HCT116 (cell line): Measurements from ENCODE around the gene CCDC86. TPM values are rescaled to one million over a fixed set of nuclear protein-coding genes. Genes with fewer than 3 reads are reported as not detected.

Source experiments
- ATAC-seq: fragments of 200-7000 bp; cut with Tn5 transposase; 2 replicates; pipeline ENCODE4 v1.9.1; 2020; ENCODE audit warnings: mild to moderate bottlenecking, moderate library complexity
- BruUV-seq: library from RNA; stranded (reverse); fragments of 400-500 nt; replicated peaks from 2 replicates; lab custom pipeline; 2021; lab: Mats Ljungman, UMichigan
- CTCF ChIA-PET: fragments of 300-600 bp; sonication (Branson Sonifier 250); formaldehyde crosslinking; loops from one replicate; lab custom pipeline; 2021; ENCODE audit warnings: antibody characterized with exemption; lab: Charles Lee
- POLR2A ChIA-PET: fragments of 300-600, 350-600 bp; sonication (Branson Sonifier 250); formaldehyde crosslinking; loops from one replicate; lab custom pipeline; 2021; ENCODE audit warnings: antibody characterized with exemption; lab: Charles Lee
- RAD21 ChIA-PET, 2 experiments: fragments of 300-600 bp; sonication (Branson Sonifier 250); formaldehyde crosslinking; loops; one replicate each; lab custom pipeline; 2023; ENCODE audit warnings: low total read pairs in 2 of 2; ENCODE audit not compliant: uncharacterized antibody in 2 of 2, unreplicated experiment in 2 of 2, low non-redundant PET in 1 of 2; lab: Charles Lee
- DNase-seq: peaks from one replicate; pipeline ENCODE4 v3.0.0-alpha.2; 2010; ENCODE audit warnings: low read depth, low spot score
- H2AFZ ChIP-seq: fragments of 200-600 bp; shearing (Covaris generic), sonication (generic); 2 replicates; pipeline ENCODE4 v1.6.1; 2017; ENCODE audit warnings: low read depth, mixed run types, mixed read lengths, antibody characterized with exemption, low read length; ENCODE audit not compliant: poor library complexity, severe bottlenecking
- H3K27ac ChIP-seq: 2 replicates; pipeline ENCODE4 v1.5.1; 2012; ENCODE audit warnings: low read depth, low read length
- H3K27me3 ChIP-seq: fragments of 200-600 bp; sonication (generic); 2 replicates; pipeline ENCODE4 v1.6.1; 2016; ENCODE audit warnings: mixed run types, low read length, mixed read lengths; ENCODE audit not compliant: insufficient read depth
- H3K36me3 ChIP-seq, 2 experiments: fragments of 200-500 bp in 1 of 2; fragments of 200-600 bp in 1 of 2; sonication (Bioruptor generic) in 1 of 2; sonication (generic) in 1 of 2; 2 replicates each; pipeline versions ENCODE4 v1.5.1 to v1.6.1; 2014 to 2016; ENCODE audit warnings: low read length in 2 of 2, inconsistent platforms in 1 of 2, mixed read lengths in 1 of 2, mixed run types in 1 of 2; ENCODE audit not compliant: insufficient read depth in 2 of 2, control insufficient read depth in 1 of 2
- H3K4me1 ChIP-seq, 2 experiments: fragments of 200-600 bp in 1 of 2; sonication (generic) in 1 of 2; 2 replicates each; pipeline versions ENCODE4 v1.5.1 to v1.6.1; 2012 to 2017; ENCODE audit warnings: low read length in 2 of 2, inconsistent platforms in 1 of 2, mild to moderate bottlenecking in 1 of 2, mixed read lengths in 1 of 2, mixed run types in 1 of 2, moderate library complexity in 1 of 2; ENCODE audit not compliant: insufficient read depth in 2 of 2, control insufficient read depth in 1 of 2
- H3K4me2 ChIP-seq: fragments of 200-600 bp; sonication (generic); 2 replicates; pipeline ENCODE4 v1.6.1; 2017; ENCODE audit warnings: mixed run types, low read length, mixed read lengths
- H3K4me3 ChIP-seq, 2 experiments: fragments of 200-600 bp in 1 of 2; sonication (generic) in 1 of 2; replicated peaks in 1 of 2; 2 replicates each; pipeline ENCODE4 v1.5.1; 2011 to 2016; ENCODE audit warnings: low read length in 2 of 2, control low read depth in 1 of 2, low read depth in 1 of 2, mild to moderate bottlenecking in 1 of 2, mixed read lengths in 1 of 2, mixed run types in 1 of 2
- H3K79me2 ChIP-seq: fragments of 200-600 bp; sonication (generic); 2 replicates; pipeline ENCODE4 v1.6.1; 2017; ENCODE audit warnings: mild to moderate bottlenecking, mixed run types, low read length, moderate library complexity, mixed read lengths; ENCODE audit not compliant: insufficient read depth
- H3K9ac ChIP-seq: fragments of 200-600 bp; sonication (generic); 2 replicates; pipeline ENCODE4 v1.6.1; 2016; ENCODE audit warnings: low read length, mixed read lengths
- H3K9me2 ChIP-seq: fragments of 200-600 bp; sonication (generic), shearing (Covaris generic); 2 replicates; pipeline ENCODE4 v1.6.1; 2017; ENCODE audit warnings: mixed run types, mild to moderate bottlenecking, moderate library complexity; ENCODE audit not compliant: insufficient read depth
- H3K9me3 ChIP-seq, 2 experiments: fragments of 200-500 bp in 1 of 2; fragments of 200-600 bp in 1 of 2; sonication (Bioruptor generic) in 1 of 2; sonication (generic) in 1 of 2; 2 replicates each; pipeline ENCODE4 v1.6.1; 2014 to 2017; ENCODE audit warnings: low read length in 2 of 2, mixed read lengths in 2 of 2, inconsistent platforms in 1 of 2, low read depth in 1 of 2, mild to moderate bottlenecking in 1 of 2, mixed run types in 1 of 2, moderate library complexity in 1 of 2; ENCODE audit not compliant: control insufficient read depth in 1 of 2, insufficient read depth in 1 of 2
- H4K20me1 ChIP-seq: fragments of 200-600 bp; sonication (generic), shearing (Covaris generic); 2 replicates; pipeline ENCODE4 v1.6.1; 2017; ENCODE audit warnings: mixed run types, mild to moderate bottlenecking, moderate library complexity; ENCODE audit not compliant: insufficient read depth
- CTCF ChIP-seq, 3 experiments: fragments of 200-600 bp in 1 of 3; sonication (generic) in 1 of 3; IDR thresholded peaks in 2 of 3; conservative IDR thresholded peaks in 1 of 3; 2 replicates each; pipeline ENCODE4 v1.5.1; 2012 to 2017; ENCODE audit warnings: low read depth in 2 of 3, low read length in 2 of 3, antibody characterized with exemption in 1 of 3, borderline replicate concordance in 1 of 3, control low read depth in 1 of 3, mild to moderate bottlenecking in 1 of 3, mixed read lengths in 1 of 3, mixed run types in 1 of 3, moderate library complexity in 1 of 3; ENCODE audit not compliant: insufficient read depth in 1 of 3
- ELF1 ChIP-seq: IDR thresholded peaks from 2 replicates; pipeline ENCODE4 v1.6.1; 2012; ENCODE audit warnings: low read depth, borderline replicate concordance
- EZH2 ChIP-seq: fragments of 200-600 bp; sonication (generic); IDR thresholded peaks from 2 replicates; pipeline ENCODE4 v1.6.1; 2017; ENCODE audit warnings: antibody characterized with exemption, mixed run types
- EZH2phosphoT487 ChIP-seq: fragments of 200-600 bp; IDR thresholded peaks from 2 replicates; pipeline ENCODE4 v1.6.1; 2018; ENCODE audit warnings: antibody characterized with exemption, borderline replicate concordance
- JUND ChIP-seq: IDR thresholded peaks from 2 replicates; pipeline ENCODE4 v1.6.1; 2012
- MAX ChIP-seq: IDR thresholded peaks from 2 replicates; pipeline ENCODE4 v1.6.1; 2012
- POLR2AphosphoS5 ChIP-seq: IDR thresholded peaks from 2 replicates; pipeline ENCODE4 v1.6.1; 2011; ENCODE audit warnings: mild to moderate bottlenecking, low read depth, low read length, moderate library complexity
- SIN3A ChIP-seq: IDR thresholded peaks from 2 replicates; pipeline ENCODE4 v1.6.1; 2012; ENCODE audit warnings: low read depth
- SRF ChIP-seq: IDR thresholded peaks from 2 replicates; pipeline ENCODE4 v1.6.1; 2012; ENCODE audit warnings: low read depth
- TCF7L2 ChIP-seq: IDR thresholded peaks from 2 replicates; pipeline ENCODE4 v1.7.0; 2011; ENCODE audit warnings: borderline replicate concordance, inconsistent platforms; ENCODE audit not compliant: insufficient read depth, insufficient read length; ENCODE audit errors: extremely low read depth
- YY1 ChIP-seq: IDR thresholded peaks from 2 replicates; pipeline ENCODE4 v1.6.1; 2011; ENCODE audit warnings: low read length, low read depth, moderate library complexity, mild to moderate bottlenecking; ENCODE audit not compliant: insufficient replicate concordance; ENCODE audit errors: extremely low read depth
- intact Hi-C: fragments of 100-400 bp; cut with micrococcal nuclease; formaldehyde crosslinking; loops from 2 replicates; pipeline ENCODE4 v1.10.0; 2022
- total RNA-seq: library from RNA; stranded (reverse); gene quantifications from one replicate; pipeline ENCODE4 v1.2.1, GENCODE V29; 2021; ENCODE audit not compliant: unreplicated experiment

Gene CCDC86
- total RNA-seq, 1 experiment from 2014 or later = 69.6 TPM

GRCh38 chr11:60871378-60872061 is 29.6 kb downstream of the CCDC86 start:
- no peaks in the 10 kb centered on the region for H3K9me2 ChIP-seq
- ChIA-PET POLR2A (no interaction called here), RAD21 (no interaction called here), CTCF (interaction anchor here (2.3 kb wide), 1 partner anchor 28 kb away, joined by 5 read pairs; no protein-coding TSS in a partner anchor)
- no TSS peak for BruUV-seq
- H3K36me3 ChIP-seq = no peaks in the 10 kb centered on the region
- H3K4me2 ChIP-seq = no peak overlapping the region
- H3K27me3 ChIP-seq = no peaks in the 10 kb centered on the region
- intact Hi-C loops = no loop called here
- peaks cover 0 to 4% of the 10 kb centered on the region in 2 experiments; a peak in 2 of 4 replicates for H3K4me1 ChIP-seq
- no peak for DNase-seq
- no peaks in the 10 kb centered on the region for H4K20me1 ChIP-seq
- no peak overlapping the region for H3K4me3 ChIP-seq
- peak; percentile 41; the same call in 1 of the 2 replicates for ATAC-seq
- H3K9me3 ChIP-seq = no peaks in the 10 kb centered on the region
- no peaks in the 10 kb centered on the region for H3K79me2 ChIP-seq
- H2AFZ ChIP-seq = no peak overlapping the region
- TF ChIP-seq EZH2phosphoT487 (no peak), CTCF (IDR thresholded peaks at IDR 0.05 in 2 of 3, conservative IDR thresholded peaks at IDR 0.05 in 1 of 3; ENCODE audit: borderline replicate concordance in 1 of 3, insufficient read depth in 1 of 3, low read depth in 2 of 3, low read length in 2 of 3) (0 out of 6 replicates have a peak, but pooled peaks of 1 of the 3 experiments have one; percentile 2)
- no peak overlapping the region for H3K27ac ChIP-seq
- no peak overlapping the region for H3K9ac ChIP-seq

DNA sequence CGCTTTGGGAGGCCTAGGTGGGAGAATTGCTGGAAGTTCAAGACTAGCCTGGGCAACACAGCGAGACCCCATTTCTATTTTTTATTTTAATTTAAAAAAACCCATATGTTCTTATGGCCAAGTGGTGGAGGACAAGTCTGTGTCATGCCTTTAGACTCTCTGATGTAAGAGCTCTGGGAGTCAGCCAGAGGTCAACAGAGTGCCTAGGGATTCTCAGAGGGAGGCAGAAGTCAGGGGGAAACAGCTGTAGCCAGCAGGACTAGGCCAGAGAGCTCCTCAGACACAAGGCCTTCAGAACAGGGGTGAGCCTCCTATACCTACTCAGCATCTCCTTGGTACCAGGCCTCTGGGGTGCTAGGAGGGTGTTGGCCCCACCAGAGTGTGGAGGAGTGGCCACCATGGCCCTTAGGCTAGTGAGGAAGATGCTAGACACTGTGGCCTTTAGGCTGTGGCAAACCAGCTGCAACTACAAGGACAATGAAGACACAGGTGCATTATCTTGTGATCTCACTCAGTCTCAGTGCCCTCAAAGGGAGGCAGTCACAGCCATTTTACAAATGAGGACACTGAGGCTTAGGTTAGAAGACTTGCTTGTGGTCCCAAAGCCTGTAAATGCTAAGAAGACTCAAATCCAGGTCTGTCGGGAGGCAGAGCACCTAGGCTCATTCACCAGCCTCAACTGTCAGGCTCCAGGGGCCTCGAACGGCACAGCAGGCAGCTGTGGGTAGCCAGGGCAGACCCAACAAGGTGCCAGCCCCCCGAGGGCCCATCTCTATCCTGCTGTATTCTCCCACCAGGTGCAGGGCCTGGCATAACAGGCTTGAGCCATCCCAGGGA is 30.4 kb downstream of the CCDC86 start:
- Histone ChIP-seq H3K27me3 (no peaks in the 10 kb centered on the region), H3K9me3 (no peaks in the 10 kb centered on the region), H3K4me2 (no peak overlapping the region), H3K36me3 (no peaks in the 10 kb centered on the region), H3K4me3 (no peak overlapping the region), H3K27ac (no peak overlapping the region), H3K4me1 (peaks cover 0 to 4% of the 10 kb centered on the region in 2 experiments; a peak in 2 of 4 replicates), H3K79me2 (no peaks in the 10 kb centered on the region), H3K9me2 (no peaks in the 10 kb centered on the region), H2AFZ (no peak overlapping the region), H3K9ac (no peak overlapping the region), H4K20me1 (no peaks in the 10 kb centered on the region)
- intact Hi-C loops = no loop called here
- POLR2A ChIA-PET = no interaction called here
- ATAC-seq (no peak), DNase-seq (no peak)
- RAD21 ChIA-PET = no interaction called here
- no TSS peak for BruUV-seq
- TF ChIP-seq JUND (no peak), EZH2 (no peak), TCF7L2 (no peak), YY1 (no peak), SRF (no peak), POLR2AphosphoS5 (no peak), ELF1 (no peak), SIN3A (no peak), MAX (no peak), EZH2phosphoT487 (no peak)
- CTCF ChIA-PET = interaction anchor here (2.3 kb wide), 1 partner anchor 27 kb away, joined by 5 read pairs; no protein-coding TSS in a partner anchor
